Stimulated activated CD4-positive, alpha-beta T cell treated with anti-CD3 and anti-CD28 coated beads, Interleukin-4, amount 100 ng/mL, for 4 hours (primary cell): ENCODE data around the gene PTGR3.

Experiments
- DNase-seq, 2 experiments: peaks; one replicate each; pipeline ENCODE4 v3.0.0-alpha.2; 2020

Gene PTGR3

GRCh38 chr18:75165926-75166325 lies 43.0 kb downstream of the PTGR3 start:
- no peak for DNase-seq

DNA sequence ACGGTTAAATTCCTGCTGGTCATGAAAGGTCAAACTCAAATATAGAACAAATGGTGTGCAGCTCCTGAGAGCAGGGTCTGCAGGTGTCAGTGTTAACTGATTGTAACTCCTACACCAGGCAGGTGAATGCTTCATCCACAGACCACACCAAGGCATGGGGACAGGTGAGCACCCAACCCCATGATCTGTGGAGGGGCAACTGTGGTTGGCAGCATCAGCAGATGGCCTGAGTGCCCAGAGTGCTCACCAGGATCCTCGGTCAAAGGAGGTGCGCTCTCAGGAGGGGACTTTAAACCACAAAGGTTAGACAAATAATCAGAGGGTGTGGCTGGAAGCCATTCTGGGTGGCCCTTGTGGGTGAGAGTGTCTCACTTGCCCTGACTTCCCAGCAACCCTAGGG lies 44.5 kb downstream of the PTGR3 start:
- DNase-seq: no peak

DNA sequence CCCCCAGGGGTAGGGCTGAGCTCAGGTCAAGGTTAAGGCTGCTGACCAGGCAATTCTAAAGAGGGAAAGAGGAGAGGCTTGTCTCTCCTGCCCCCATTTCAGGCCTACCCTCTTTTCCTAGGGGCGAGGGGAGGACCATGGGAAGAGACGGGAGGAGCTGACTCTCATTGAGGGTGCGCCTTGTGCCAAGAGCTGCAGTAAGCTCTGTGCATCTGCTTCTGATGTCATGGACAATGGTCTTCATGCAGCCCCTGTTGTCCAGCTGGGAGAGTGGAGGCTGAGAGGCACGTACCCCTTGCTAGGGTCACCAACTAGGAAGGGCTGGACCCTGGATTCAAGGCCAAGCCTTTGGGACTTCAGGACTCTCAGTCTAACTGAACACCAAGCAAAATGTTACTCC lies 45.2 kb downstream of the PTGR3 start:
- DNase-seq: no peak

- no peak for DNase-seq
Observed at GRCh38 chr18:75162978-75163377, 46.0 kb downstream of the PTGR3 start.

GRCh38 chr18:75162467-75162866 lies 46.5 kb downstream of the PTGR3 start:
- DNase-seq: no peak

GRCh38 chr18:75161256-75162028 lies 47.5 kb downstream of the PTGR3 start:
- DNase-seq: peak in 1 of 2 experiments; percentile 20

GRCh38 chr18:75160364-75160763 lies 48.6 kb downstream of the PTGR3 start:
- no peak for DNase-seq

DNA sequence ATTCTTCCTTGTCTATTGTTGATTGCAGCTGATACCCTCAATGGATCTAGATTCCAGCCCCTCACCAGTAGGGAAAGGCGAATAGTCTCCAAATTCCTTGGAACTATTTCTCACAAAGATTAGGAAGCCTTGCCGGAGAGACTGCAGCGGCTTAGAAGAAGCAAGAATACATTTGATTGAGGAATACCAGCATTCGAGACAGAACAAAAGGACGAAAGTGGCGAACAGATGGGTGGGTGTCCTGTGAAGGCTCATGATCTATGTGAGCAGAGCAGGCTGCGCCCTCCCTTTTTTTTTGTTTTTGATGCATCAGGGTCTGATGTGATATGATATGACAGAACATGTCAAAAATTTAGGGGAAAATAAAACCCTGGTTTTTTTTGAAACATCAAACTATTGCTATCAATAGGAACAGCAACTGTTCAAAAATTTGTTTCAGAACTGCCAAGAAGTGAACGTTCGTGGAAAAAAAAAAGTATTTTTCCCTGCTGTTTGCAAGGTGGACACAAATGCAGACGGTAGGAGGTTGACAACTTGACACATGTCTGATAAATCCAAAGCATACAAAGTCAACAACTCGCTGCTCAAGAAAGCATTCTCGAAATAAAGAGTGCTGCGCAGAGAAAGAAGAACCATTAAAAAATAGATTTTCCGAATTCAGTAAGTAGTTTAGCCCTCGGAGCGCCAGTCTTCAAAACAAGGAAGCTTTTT lies 49.1 kb downstream of the PTGR3 start:
- no peak for DNase-seq

DNA sequence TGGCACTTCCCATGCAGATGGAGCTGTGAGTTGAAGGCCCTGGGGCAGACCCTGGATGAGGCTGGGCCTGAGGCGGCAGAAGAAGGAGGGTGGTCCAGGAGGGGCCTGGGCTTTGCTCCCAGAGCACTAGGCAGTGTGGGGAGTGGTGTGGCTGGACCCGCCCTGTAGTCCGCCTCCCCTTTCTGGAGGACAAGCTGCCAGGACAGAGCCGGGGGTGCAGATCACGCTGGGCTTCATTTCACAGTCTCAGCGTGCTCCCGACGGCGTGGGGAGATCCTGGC lies 49.8 kb downstream of the PTGR3 start:
- DNase-seq: no peak
